GM18861 (cell line): ENCODE measurements around the gene SGO2.

Source experiments
- ATAC-seq: cut with Tn5 transposase; IDR thresholded peaks from one replicate; pipeline ENCODE4 v1.9.1; 2021; ENCODE audit not compliant: unreplicated experiment

Gene SGO2, protein sequence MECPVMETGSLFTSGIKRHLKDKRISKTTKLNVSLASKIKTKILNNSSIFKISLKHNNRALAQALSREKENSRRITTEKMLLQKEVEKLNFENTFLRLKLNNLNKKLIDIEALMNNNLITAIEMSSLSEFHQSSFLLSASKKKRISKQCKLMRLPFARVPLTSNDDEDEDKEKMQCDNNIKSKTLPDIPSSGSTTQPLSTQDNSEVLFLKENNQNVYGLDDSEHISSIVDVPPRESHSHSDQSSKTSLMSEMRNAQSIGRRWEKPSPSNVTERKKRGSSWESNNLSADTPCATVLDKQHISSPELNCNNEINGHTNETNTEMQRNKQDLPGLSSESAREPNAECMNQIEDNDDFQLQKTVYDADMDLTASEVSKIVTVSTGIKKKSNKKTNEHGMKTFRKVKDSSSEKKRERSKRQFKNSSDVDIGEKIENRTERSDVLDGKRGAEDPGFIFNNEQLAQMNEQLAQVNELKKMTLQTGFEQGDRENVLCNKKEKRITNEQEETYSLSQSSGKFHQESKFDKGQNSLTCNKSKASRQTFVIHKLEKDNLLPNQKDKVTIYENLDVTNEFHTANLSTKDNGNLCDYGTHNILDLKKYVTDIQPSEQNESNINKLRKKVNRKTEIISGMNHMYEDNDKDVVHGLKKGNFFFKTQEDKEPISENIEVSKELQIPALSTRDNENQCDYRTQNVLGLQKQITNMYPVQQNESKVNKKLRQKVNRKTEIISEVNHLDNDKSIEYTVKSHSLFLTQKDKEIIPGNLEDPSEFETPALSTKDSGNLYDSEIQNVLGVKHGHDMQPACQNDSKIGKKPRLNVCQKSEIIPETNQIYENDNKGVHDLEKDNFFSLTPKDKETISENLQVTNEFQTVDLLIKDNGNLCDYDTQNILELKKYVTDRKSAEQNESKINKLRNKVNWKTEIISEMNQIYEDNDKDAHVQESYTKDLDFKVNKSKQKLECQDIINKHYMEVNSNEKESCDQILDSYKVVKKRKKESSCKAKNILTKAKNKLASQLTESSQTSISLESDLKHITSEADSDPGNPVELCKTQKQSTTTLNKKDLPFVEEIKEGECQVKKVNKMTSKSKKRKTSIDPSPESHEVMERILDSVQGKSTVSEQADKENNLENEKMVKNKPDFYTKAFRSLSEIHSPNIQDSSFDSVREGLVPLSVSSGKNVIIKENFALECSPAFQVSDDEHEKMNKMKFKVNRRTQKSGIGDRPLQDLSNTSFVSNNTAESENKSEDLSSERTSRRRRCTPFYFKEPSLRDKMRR

GRCh38 chr2:200525882-200526651 is at the start of gene SGO2:
Gene SGO2, plus strand, starts transcription at chr2:200526207. Its CDS starts 6,769 bp downstream, at chr2:200532976.
- peak; percentile 99 for ATAC-seq

DNA sequence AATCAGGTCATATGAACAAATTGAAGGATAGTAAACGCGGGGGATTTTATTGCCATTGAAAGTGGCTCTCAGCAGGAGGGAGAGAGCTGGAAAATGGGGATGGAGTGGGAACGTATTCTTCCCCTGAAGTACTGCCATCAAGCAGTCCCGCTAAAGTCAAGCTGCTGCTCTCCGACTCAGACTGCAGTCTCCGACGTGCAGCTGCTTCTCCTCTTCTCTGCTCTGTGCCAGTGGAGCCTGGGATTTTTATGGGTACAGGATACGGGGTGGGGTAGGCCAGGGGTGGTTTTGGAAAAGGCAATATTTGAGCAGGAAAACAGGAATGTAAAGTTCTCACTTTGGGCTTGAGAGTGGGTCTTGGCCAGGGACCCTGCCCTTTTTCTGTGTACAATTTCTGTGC is 49.2 kb upstream of the SGO2 start:
- ATAC-seq, result no peak

GRCh38 chr2:200477667-200478131 is 48.3 kb upstream of the SGO2 start:
- ATAC-seq, result no peak

DNA sequence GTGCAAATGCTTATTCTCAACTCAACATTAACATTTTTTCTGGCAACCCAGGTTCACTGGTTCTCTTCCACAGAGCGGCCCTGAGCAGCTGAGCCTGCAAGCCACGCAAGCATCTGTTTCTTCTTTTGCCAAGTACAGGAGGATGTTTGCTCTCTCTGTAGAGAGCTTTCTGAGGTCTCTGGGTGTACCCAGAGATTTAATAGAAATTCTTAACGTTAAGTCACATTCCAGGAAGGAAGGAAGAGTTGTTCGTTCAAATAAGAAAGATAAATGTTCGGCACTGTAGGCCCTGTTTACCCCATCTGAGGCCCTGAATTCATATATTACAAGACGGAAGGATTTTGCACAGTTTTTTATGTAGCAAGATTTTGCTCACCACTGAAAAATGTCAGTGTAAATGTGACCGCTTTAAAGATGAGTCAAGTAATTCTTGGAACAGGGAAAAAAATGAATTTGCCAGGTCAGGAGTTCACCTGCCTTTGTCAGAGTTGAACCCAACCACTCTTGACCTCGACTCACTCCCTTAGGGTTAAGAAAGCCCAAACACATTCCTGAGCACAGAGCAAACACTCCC is 46.2 kb upstream of the SGO2 start:
- no peak for ATAC-seq

DNA sequence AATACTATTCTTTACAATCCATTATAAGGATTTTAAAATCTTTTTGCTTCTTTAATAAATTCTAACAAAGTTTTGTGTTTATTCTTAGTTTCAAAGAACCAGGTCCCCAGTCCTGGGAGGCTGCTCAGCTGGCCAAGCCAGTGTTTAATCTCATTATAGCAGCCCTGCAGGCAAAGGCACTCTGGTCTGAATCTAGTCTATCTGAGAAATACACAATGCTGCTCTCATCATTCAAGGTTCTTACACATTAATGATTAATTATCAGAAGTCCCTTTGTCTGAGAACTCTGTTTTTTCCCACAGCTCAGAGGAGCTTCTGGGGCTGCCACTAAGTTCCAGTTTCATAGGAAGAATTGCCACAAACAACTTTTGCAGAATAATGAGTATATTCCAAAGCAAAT is 43.8 kb upstream of the SGO2 start:
- ATAC-seq, result peak; percentile 77

GRCh38 chr2:200483729-200484198 is 42.2 kb upstream of the SGO2 start:
- ATAC-seq, result no peak

- no peak for ATAC-seq
These were observed 41.1 kb upstream of the SGO2 start for GRCh38 chr2:200484934-200485333.

GRCh38 chr2:200486529-200486928 is 39.5 kb upstream of the SGO2 start:
- no peak for ATAC-seq

- no peak for ATAC-seq
These were observed 37.8 kb upstream of the SGO2 start for GRCh38 chr2:200488169-200488568.

GRCh38 chr2:200490001-200490400 is 36.0 kb upstream of the SGO2 start:
- ATAC-seq, result no peak

DNA sequence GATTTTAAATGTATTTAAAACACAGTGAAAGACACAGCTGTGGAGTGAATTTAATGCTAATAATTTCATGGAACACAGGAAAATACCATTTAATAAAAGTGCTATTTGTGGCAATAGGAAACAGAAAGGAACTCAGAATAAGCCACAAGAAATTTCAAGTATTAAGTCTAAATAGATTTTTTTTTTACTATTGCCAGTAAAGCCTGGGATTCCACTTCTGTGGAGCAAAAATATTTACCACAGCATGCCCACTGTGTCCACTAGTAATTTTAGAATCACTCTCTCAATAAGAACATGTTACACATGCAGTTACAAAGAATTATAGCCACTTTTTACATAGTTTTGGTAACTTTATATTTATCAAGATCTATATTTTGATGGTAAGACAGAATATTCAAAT is 33.4 kb upstream of the SGO2 start:
- ATAC-seq, result no peak

DNA sequence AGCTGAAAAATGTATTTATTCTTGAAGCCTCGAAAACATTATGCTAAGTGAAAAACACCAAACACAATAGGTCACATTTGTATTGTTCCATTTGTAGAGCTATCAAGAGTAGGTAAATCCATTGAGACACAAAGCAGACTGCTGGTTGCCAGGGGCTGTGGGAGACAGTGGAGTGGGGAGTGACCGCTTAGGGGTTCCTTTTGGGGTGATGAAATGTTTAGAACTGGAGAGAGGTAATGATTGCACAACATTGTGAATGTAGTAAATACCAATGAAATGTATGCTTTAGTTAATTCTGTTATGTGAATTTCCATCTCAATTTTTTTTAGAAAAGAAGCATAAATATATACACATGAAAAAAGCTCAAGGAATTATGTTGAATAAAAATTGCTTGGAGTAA is 32.0 kb upstream of the SGO2 start:
- ATAC-seq, result no peak

GRCh38 chr2:200496696-200497095 is 29.3 kb upstream of the SGO2 start:
- no peak for ATAC-seq

DNA sequence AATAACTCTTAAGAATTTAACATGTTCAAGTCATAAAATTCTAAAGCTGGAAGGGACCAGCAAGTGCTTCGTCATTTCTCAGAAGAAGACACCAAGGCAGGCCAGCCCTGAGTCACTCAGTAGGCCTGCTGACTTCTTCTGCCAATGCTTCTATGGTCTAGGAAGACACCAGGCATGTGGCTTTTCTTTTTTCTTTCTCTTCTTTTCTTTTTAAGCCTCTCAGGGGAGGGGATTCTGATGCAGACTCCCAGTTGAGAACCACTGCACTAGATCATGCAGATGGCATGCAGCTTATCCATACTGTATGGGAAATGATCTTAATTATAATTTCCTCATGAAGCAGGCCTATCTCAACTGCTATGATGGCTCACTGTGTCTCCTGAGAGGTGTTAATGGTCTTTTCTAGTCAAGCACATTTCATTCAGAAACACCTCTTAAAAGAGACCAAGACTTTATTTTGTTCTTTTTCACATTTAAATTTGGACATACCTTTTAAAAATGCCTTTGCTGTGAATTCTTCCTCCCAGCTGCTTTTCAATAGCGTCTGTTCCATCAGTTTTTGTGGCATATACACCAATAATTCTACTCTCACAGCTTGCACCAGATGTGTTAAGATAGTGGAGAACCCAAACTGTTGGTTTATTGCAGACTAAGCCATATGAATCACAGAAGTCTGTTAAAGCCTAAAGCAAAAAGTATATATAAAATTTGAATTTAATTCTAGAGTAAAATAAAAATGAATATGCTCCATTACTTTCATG is 27.4 kb upstream of the SGO2 start:
- ATAC-seq, result no peak

DNA sequence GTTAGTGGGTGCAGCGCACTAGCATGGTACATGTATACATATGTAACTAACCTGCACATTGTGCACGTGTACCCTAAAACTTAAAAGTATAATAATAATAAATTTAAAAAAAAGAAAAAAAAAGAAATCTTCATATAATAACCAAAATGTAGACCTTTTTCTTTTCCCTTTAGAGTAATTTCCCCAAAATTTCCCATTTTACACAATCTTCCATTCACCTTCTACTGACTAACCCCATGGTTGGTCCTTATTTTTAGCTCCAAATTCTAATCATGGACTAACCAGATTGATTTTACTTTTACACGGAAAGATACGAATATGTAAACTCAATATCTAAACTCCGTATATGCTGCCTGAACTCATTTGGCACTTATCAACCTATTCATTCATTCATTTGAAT is 23.8 kb upstream of the SGO2 start:
- ATAC-seq, result no peak

DNA sequence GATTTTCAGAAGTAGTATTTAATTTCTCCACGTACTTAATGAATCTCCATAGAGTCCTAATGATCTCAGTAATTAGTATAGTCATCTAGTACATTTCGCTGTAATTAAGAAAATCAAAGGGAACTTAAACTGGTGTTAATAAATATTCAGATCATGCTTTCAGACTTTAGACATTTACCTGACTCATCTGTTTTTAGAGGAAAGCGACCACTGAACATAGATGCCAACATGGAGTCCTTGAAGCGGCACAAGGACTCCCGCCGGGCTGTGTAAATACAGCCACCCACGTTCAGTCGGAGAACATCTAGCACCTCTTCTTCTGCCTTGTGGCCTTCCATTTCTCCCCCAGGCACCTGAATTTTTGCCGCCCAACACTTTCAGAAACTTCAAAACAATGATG is 19.3 kb upstream of the SGO2 start:
- ATAC-seq, result no peak

DNA sequence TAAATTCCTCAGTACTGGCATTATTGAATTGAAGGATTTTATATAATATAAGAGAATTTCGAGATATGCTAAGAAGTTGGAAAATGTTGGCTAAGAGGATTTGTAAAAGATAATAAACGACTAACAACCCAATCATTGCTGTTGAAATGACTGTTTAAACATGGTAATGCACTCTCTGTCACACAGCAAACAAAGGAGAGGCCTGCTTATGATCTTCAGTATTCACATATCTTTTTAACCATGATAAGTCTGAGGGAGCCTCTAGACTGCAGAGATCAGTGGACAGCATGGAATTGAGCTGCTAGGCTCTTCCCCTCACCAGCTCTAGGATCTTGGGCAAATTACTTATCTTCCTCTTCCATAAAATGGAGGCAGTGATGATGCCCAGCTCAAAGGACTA is 18.8 kb upstream of the SGO2 start:
- no peak for ATAC-seq

GRCh38 chr2:200509235-200509611 is 16.8 kb upstream of the SGO2 start:
- no peak for ATAC-seq
